Sigmoid colon (tissue), 7 donors: Measurements from ENCODE around the gene CLDN4. TPM values are rescaled to one million over a fixed set of nuclear protein-coding genes. Genes with fewer than 3 reads are reported as not detected.
A peak's percentile ranks its signal among the peaks of the same experiment; 100 is the strongest.

Experiments used
- DNase-seq: peaks from one replicate; pipeline ENCODE4 v3.0.0-alpha.2; 2019
- H3K27ac ChIP-seq, 4 donors: fragments of 200-600 bp; sonication (generic); one replicate each; pipeline ENCODE4 v1.5.1; 2016 to 2019; ENCODE audit warnings: mild to moderate bottlenecking in 1 of 4
- H3K27me3 ChIP-seq, 3 donors: fragments of 200-600 bp; sonication (generic); one replicate each; pipeline ENCODE4 v1.5.1; 2019; ENCODE audit warnings: mild to moderate bottlenecking in 1 of 3
- H3K36me3 ChIP-seq, 4 donors: fragments of 200-600 bp; sonication (generic); one replicate each; pipeline ENCODE4 v1.5.1; 2016 to 2019
- H3K4me1 ChIP-seq, 4 donors: fragments of 200-600 bp; sonication (generic); one replicate each; pipeline ENCODE4 v1.5.1; 2017 to 2019
- H3K4me3 ChIP-seq, 4 donors: fragments of 200-600 bp; sonication (generic); one replicate each; pipeline ENCODE4 v1.5.1; 2017 to 2019; ENCODE audit warnings: mild to moderate bottlenecking in 2 of 4, moderate library complexity in 1 of 4
- H3K9me3 ChIP-seq, 4 donors: fragments of 200-600 bp in 3 of 4; sonication (generic) in 3 of 4; one replicate each; pipeline versions ENCODE4 v1.5.1 to v1.6.1; 2013 to 2019
- CTCF ChIP-seq, 4 experiments: fragments of 450-650 bp in 3 of 4; fragments of 200-600 bp in 1 of 4; IDR thresholded peaks; one replicate each; pipeline ENCODE4 v1.5.1; 2016 to 2019; ENCODE audit warnings: antibody characterized with exemption in 4 of 4, mild to moderate bottlenecking in 3 of 4, moderate library complexity in 2 of 4
- EP300 ChIP-seq, 4 donors: sonication (generic); formaldehyde crosslinking; IDR thresholded peaks; one replicate each; pipeline ENCODE4 v1.6.1; 2017; ENCODE audit warnings: antibody characterized with exemption in 4 of 4
- POLR2A ChIP-seq, 2 donors: fragments of 450-650 bp; IDR thresholded peaks; one replicate each; pipeline ENCODE4 v1.6.1; 2016; ENCODE audit warnings: antibody characterized with exemption in 2 of 2, mild to moderate bottlenecking in 2 of 2, moderate library complexity in 2 of 2
- POLR2AphosphoS5 ChIP-seq, 4 donors: sonication (generic); formaldehyde crosslinking; IDR thresholded peaks; one replicate each; pipeline ENCODE4 v1.6.1; 2017; ENCODE audit warnings: antibody characterized with exemption in 4 of 4
- WGBS, 2 donors: extraction: QIAGEN DNeasy Blood & Tissue Kit; methylation state at CpG; one replicate each; pipeline ENCODE4 v1.1.7; 2013; 5-methylcytosine and 5-hydroxymethylcytosine counted together
- intact Hi-C: fragments of 100-400 bp; cut with DNase I; formaldehyde crosslinking; loops from one replicate; pipeline ENCODE4 v1.15.1; 2023
- polyA plus RNA-seq, 3 donors: library from polyadenylated mRNA; stranded (reverse); fragments of 200-250 nt; gene quantifications; one replicate each; pipeline ENCODE4 v1.2.3, GENCODE V29; 2013
- total RNA-seq, 4 donors: library from RNA; depleted of rRNA; stranded (reverse); fragments of >200 nt; gene quantifications; one replicate each; pipeline ENCODE4 v1.1.0, GENCODE V29; 2016
- donor health status: healthy with polysubstance abuse.
- donor health status: Bipolar disorder and iron deficiency.
- donor health status: healthy.

CLDN4 gene
- total and polyA plus RNA-seq, 7 donors = 0.16 to 690 (median 210) TPM; not detected in 2

GRCh38 chr7:73870041-73870492 lies 39.3 kb downstream of the CLDN4 start:
- H3K4me1 ChIP-seq = peaks cover 0 to 32% (median 24%) of the 10 kb centered on the region in 4 donors
- H3K27ac ChIP-seq = peak overlapping the region; percentile 5 to 67 (median 48)
- TF ChIP-seq POLR2AphosphoS5 (IDR thresholded peaks at IDR 0.05) (no peak), EP300 (IDR thresholded peaks at IDR 0.05) (no peak), CTCF (IDR thresholded peaks at IDR 0.05) (no peak), POLR2A (IDR thresholded peaks at IDR 0.05) (no peak)
- no peaks in the 10 kb centered on the region for H3K27me3 ChIP-seq
- no peaks in the 10 kb centered on the region for H3K36me3 ChIP-seq
- H3K4me3 ChIP-seq = no peak overlapping the region
- WGBS, 2 donors = 69 to 76% methylated on average over 15 of the region's 15 CpGs
- no peaks in the 10 kb centered on the region for H3K9me3 ChIP-seq
- DNase-seq = peak; percentile 73
- intact Hi-C loops = no loop called here

- Histone ChIP-seq H3K4me1 (peaks cover 0 to 32% (median 24%) of the 10 kb centered on the region in 4 donors), H3K4me3 (no peak overlapping the region), H3K9me3 (no peaks in the 10 kb centered on the region), H3K27me3 (no peaks in the 10 kb centered on the region), H3K36me3 (no peaks in the 10 kb centered on the region), H3K27ac (peak overlapping the region in 1 of 4 donors; percentile 40)
- peak in 1 of 4 experiments; percentile 8 for TF ChIP-seq CTCF (IDR thresholded peaks at IDR 0.05)
- no peak for TF ChIP-seq POLR2A (IDR thresholded peaks at IDR 0.05)
- intact Hi-C loops = no loop called here
- no peak for DNase-seq
- WGBS, 2 donors = 34 to 68% methylated on average over 20 of the region's 20 CpGs
Observed at GRCh38 chr7:73871163-73872011, 40.6 kb downstream of the CLDN4 start.

GRCh38 chr7:73872056-73872908 lies 41.5 kb downstream of the CLDN4 start:
- WGBS, 2 donors = 83 to 84% methylated on average over 13 of the region's 13 CpGs
- Histone ChIP-seq H3K4me1 (peaks cover 0 to 32% (median 24%) of the 10 kb centered on the region in 4 donors), H3K36me3 (no peaks in the 10 kb centered on the region), H3K4me3 (no peak overlapping the region), H3K27ac (peak overlapping the region in 1 of 4 donors; percentile 40), H3K27me3 (no peaks in the 10 kb centered on the region), H3K9me3 (no peaks in the 10 kb centered on the region)
- no peak for DNase-seq
- intact Hi-C loops = no loop called here
- TF ChIP-seq EP300 (IDR thresholded peaks at IDR 0.05) = no peak

GRCh38 chr7:73876361-73876760 lies 45.6 kb downstream of the CLDN4 start:
- H3K4me1 ChIP-seq = peaks cover 0 to 8% (median 1%) of the 10 kb centered on the region in 4 donors

More at GRCh38 chr7:73876361-73876760, 45.6 kb downstream of the CLDN4 start:
- no peaks in the 10 kb centered on the region for H3K36me3 ChIP-seq
- intact Hi-C loops = no loop called here
- H3K9me3 ChIP-seq = no peaks in the 10 kb centered on the region
- TF ChIP-seq CTCF (IDR thresholded peaks at IDR 0.05) = no peak
- no peak for TF ChIP-seq POLR2A (IDR thresholded peaks at IDR 0.05)
- TF ChIP-seq POLR2AphosphoS5 (IDR thresholded peaks at IDR 0.05) = no peak
- no peak for TF ChIP-seq EP300 (IDR thresholded peaks at IDR 0.05)
- no peak overlapping the region for H3K27ac ChIP-seq
- no peak overlapping the region for H3K4me3 ChIP-seq
- peaks cover 0 to 4% (median 0%) of the 10 kb centered on the region in 3 donors for H3K27me3 ChIP-seq
- DNase-seq = no peak
- WGBS, 2 donors = 97 to 98% methylated on average over 8 of the region's 8 CpGs
